ENCODE results near the gene IGSF22.
A peak's percentile ranks its signal among the peaks of the same experiment; 100 is the strongest.

GRCh38 chr11:18754308-18754707, 28.3 kb upstream of the IGSF22 start:
- TF ChIP-seq USF2 (IDR thresholded peaks at IDR 0.05; ENCODE audit: borderline replicate concordance, low read depth, low read length) (no peak), USF1 (IDR thresholded peaks at IDR 0.05; ENCODE audit: borderline replicate concordance, low read depth) (no peak), CTCF (IDR thresholded peaks at IDR 0.05) (no peak), NFIC (IDR thresholded peaks at IDR 0.05; ENCODE audit: borderline replicate concordance) (no peak), EZH2phosphoT487 (IDR thresholded peaks at IDR 0.05; ENCODE audit: borderline replicate concordance, low read depth) (no peak), PBX3 (IDR thresholded peaks at IDR 0.05) (0 out of 2 replicates have a peak, but pooled peaks have one; percentile 9), EP300 (IDR thresholded peaks at IDR 0.05; ENCODE audit: borderline replicate concordance in 1 of 2, low read depth in 1 of 2, low read length in 1 of 2) (no peak), POLR2AphosphoS5 (IDR thresholded peaks at IDR 0.05; ENCODE audit: low read depth, low read length) (no peak), ZBTB33 (IDR thresholded peaks at IDR 0.05; ENCODE audit: borderline replicate concordance, low read depth) (no peak)
